IPS-NIHi7 (cell line): ENCODE measurements around the gene MVP.
A peak's percentile ranks its signal among the peaks of the same experiment; 100 is the strongest.
"Not testable (repeated sequence)": the region's sequence is repeated elsewhere in the genome, so short reads cannot be mapped to it uniquely, and the experiment has no call there.

Experiments
- DNase-seq: peaks from one replicate; pipeline ENCODE4 v3.0.0; 2012; ENCODE audit warnings: mixed read lengths; ENCODE audit errors: extremely low spot score

MVP gene

GRCh38 chr16:29842732-29843346 lies 22.6 kb downstream of the MVP start:
- no peak for DNase-seq

GRCh38 chr16:29843931-29844330 lies 23.7 kb downstream of the MVP start:
- no peak for DNase-seq

GRCh38 chr16:29844575-29845331 lies 24.5 kb downstream of the MVP start:
- DNase-seq = no peak

GRCh38 chr16:29845656-29846055 lies 25.4 kb downstream of the MVP start:
- no peak for DNase-seq

- peak; percentile 88 for DNase-seq
Measured at GRCh38 chr16:29848420-29849297, 28.4 kb downstream of the MVP start.

GRCh38 chr16:29849505-29849904 lies 29.2 kb downstream of the MVP start:
- DNase-seq = peak; percentile 67

GRCh38 chr16:29850998-29851397 lies 30.7 kb downstream of the MVP start:
- no peak for DNase-seq

GRCh38 chr16:29852654-29853053 lies 32.4 kb downstream of the MVP start:
- DNase-seq = no peak

GRCh38 chr16:29854520-29855100 lies 34.3 kb downstream of the MVP start:
- no peak for DNase-seq

GRCh38 chr16:29857133-29857760 lies 37.0 kb downstream of the MVP start:
- no peak for DNase-seq

GRCh38 chr16:29858149-29858849 lies 38.0 kb downstream of the MVP start:
- no peak for DNase-seq

- DNase-seq = no peak
Measured at GRCh38 chr16:29858974-29859373, 38.7 kb downstream of the MVP start.

- no peak for DNase-seq
Measured at GRCh38 chr16:29860218-29860617, 40.0 kb downstream of the MVP start.

- DNase-seq = no peak
Measured at GRCh38 chr16:29862383-29862883, 42.2 kb downstream of the MVP start.

- peak; percentile 96 for DNase-seq
Measured at GRCh38 chr16:29862884-29863668, 42.8 kb downstream of the MVP start, which contains the start of gene CDIPT. Gene CDIPT, minus strand, starts transcription at chr16:29863226. Its CDS starts 369 bp downstream, at chr16:29862857.

- DNase-seq = no peak
Measured at GRCh38 chr16:29863669-29863984, 43.4 kb downstream of the MVP start.

- DNase-seq = no peak
Measured at GRCh38 chr16:29864205-29864604, 43.9 kb downstream of the MVP start.

GRCh38 chr16:29868396-29869009 lies 48.2 kb downstream of the MVP start:
- DNase-seq = no peak

GRCh38 chr16:29869067-29869466 lies 48.8 kb downstream of the MVP start:
- DNase-seq = not testable (repeated sequence)
